ENCODE data around the gene LHX2.
A peak's percentile ranks its signal among the peaks of the same experiment; 100 is the strongest.

The LHX2 gene, protein sequence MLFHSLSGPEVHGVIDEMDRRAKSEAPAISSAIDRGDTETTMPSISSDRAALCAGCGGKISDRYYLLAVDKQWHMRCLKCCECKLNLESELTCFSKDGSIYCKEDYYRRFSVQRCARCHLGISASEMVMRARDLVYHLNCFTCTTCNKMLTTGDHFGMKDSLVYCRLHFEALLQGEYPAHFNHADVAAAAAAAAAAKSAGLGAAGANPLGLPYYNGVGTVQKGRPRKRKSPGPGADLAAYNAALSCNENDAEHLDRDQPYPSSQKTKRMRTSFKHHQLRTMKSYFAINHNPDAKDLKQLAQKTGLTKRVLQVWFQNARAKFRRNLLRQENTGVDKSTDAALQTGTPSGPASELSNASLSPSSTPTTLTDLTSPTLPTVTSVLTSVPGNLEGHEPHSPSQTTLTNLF

DNA sequence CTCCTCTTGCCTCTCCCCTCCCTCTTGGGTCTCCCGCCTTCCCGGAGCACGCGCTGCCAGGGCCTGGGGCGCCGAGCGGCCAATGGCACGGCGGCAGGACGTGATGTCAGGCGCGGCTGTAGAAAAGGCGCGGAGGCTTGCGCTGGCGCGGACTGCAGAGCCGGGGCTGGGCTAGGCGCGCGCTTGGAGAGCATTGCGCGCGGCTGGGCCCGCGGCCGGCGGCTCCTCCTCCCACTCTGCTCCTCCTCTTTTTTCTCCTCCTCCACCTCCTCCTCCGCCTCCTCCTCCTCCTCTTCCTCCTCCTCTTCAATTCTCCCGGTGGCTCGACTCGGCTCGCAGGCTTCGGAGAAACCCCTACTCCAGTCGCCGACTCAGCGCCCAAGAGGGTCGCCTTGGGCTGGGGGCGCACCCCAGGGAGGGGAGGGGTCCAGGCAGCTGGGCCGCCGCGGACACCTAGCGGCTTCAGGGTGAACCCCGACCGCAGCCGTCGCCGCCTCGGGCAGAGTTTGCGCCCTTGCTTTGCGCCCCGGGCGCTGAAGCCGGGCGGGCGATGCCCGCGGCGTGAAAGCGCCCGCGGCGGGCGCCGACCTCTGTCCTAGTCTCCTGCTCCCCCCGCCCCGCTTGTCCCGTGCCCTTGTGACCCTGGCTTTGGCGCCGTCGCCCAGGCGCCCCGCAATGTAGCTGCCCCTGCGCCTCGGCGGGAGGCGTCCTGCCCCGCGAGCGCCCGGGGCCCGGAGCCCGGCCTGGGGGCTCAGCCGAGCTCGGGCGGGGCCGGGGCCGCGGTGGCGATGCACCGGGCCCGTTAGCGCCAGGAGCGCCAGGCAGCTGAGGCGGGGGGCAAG, at the start of gene LHX2:
Gene LHX2, plus strand, starts transcription at position 309 of the 842 bp plus-strand sequence. CDS start 581 bp downstream, outside the sequence.
- 0 out of 2 replicates have a peak, but pooled peaks have one; percentile 39 for TF ChIP-seq CREB1 (IDR thresholded peaks at IDR 0.05; ENCODE audit: low read depth)
- no peak for TF ChIP-seq EP300 (IDR thresholded peaks at IDR 0.05; ENCODE audit: borderline replicate concordance)
- peak; percentile 79 for TF ChIP-seq ZBTB7A (IDR thresholded peaks at IDR 0.05; ENCODE audit: low read depth)
- TF ChIP-seq, protein P1, sequence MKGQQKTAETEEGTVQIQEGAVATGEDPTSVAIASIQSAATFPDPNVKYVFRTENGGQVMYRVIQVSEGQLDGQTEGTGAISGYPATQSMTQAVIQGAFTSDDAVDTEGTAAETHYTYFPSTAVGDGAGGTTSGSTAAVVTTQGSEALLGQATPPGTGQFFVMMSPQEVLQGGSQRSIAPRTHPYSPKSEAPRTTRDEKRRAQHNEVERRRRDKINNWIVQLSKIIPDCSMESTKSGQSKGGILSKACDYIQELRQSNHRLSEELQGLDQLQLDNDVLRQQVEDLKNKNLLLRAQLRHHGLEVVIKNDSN (IDR thresholded peaks at IDR 0.05): 0 out of 2 replicates have a peak, but pooled peaks have one; percentile 27
- TF ChIP-seq YY1 (IDR thresholded peaks at IDR 0.05; ENCODE audit: low read depth): no peak
- TF ChIP-seq TAF1 (IDR thresholded peaks at IDR 0.05; ENCODE audit: low read depth): peak; percentile 16; the same call in 1 of the 2 replicates
- TF ChIP-seq, protein P2, sequence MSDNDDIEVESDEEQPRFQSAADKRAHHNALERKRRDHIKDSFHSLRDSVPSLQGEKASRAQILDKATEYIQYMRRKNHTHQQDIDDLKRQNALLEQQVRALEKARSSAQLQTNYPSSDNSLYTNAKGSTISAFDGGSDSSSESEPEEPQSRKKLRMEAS (IDR thresholded peaks at IDR 0.05): peak; percentile 98
- peak; percentile 39; the same call in 1 of the 2 replicates for TF ChIP-seq TCF12 (IDR thresholded peaks at IDR 0.05; ENCODE audit: low read depth)
- TF ChIP-seq, protein P3, sequence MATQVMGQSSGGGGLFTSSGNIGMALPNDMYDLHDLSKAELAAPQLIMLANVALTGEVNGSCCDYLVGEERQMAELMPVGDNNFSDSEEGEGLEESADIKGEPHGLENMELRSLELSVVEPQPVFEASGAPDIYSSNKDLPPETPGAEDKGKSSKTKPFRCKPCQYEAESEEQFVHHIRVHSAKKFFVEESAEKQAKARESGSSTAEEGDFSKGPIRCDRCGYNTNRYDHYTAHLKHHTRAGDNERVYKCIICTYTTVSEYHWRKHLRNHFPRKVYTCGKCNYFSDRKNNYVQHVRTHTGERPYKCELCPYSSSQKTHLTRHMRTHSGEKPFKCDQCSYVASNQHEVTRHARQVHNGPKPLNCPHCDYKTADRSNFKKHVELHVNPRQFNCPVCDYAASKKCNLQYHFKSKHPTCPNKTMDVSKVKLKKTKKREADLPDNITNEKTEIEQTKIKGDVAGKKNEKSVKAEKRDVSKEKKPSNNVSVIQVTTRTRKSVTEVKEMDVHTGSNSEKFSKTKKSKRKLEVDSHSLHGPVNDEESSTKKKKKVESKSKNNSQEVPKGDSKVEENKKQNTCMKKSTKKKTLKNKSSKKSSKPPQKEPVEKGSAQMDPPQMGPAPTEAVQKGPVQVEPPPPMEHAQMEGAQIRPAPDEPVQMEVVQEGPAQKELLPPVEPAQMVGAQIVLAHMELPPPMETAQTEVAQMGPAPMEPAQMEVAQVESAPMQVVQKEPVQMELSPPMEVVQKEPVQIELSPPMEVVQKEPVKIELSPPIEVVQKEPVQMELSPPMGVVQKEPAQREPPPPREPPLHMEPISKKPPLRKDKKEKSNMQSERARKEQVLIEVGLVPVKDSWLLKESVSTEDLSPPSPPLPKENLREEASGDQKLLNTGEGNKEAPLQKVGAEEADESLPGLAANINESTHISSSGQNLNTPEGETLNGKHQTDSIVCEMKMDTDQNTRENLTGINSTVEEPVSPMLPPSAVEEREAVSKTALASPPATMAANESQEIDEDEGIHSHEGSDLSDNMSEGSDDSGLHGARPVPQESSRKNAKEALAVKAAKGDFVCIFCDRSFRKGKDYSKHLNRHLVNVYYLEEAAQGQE (IDR thresholded peaks at IDR 0.05; ENCODE audit: low read depth): no peak
- TF ChIP-seq TEAD4 (IDR thresholded peaks at IDR 0.05): no peak

DNA sequence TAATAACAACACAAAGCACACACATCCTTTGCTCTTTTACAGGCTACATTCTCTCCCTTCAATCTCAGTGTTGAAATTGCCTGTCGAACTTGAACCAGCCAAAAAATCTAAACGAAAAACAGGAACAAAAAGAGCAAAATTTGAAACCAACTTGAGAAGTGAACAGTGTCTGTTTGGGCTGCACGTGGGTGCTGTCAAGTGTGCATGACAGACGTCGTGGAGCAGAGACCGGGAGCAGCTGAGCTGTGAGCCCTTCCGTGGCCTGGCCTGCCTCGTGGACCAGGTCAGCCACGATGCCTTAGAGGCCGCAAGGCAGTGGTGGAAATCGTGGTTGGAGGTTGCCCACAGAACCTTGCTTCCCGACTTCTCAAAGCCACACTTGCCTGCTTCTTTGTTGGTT, 46.8 kb upstream of the LHX2 start:
- TF ChIP-seq CEBPB (IDR thresholded peaks at IDR 0.05) (no peak), TEAD4 (IDR thresholded peaks at IDR 0.05) (no peak), TCF12 (IDR thresholded peaks at IDR 0.05; ENCODE audit: low read depth) (no peak), EGR1 (IDR thresholded peaks at IDR 0.05) (no peak), NFIC (IDR thresholded peaks at IDR 0.05) (no peak), TAF1 (IDR thresholded peaks at IDR 0.05; ENCODE audit: low read depth) (no peak), EP300 (IDR thresholded peaks at IDR 0.05; ENCODE audit: borderline replicate concordance) (no peak), YY1 (IDR thresholded peaks at IDR 0.05; ENCODE audit: low read depth) (no peak), CREB1 (IDR thresholded peaks at IDR 0.05; ENCODE audit: low read depth) (no peak), FOXM1 (IDR thresholded peaks at IDR 0.05; ENCODE audit: borderline replicate concordance, low read depth) (no peak), ZBTB7A (IDR thresholded peaks at IDR 0.05; ENCODE audit: low read depth) (no peak), RAD21 (IDR thresholded peaks at IDR 0.05; ENCODE audit: low read depth) (no peak)
- TF ChIP-seq, protein P3 (IDR thresholded peaks at IDR 0.05; ENCODE audit: low read depth): no peak
- TF ChIP-seq, protein P1 (IDR thresholded peaks at IDR 0.05): no peak
- TF ChIP-seq, protein P2 (IDR thresholded peaks at IDR 0.05): no peak

DNA sequence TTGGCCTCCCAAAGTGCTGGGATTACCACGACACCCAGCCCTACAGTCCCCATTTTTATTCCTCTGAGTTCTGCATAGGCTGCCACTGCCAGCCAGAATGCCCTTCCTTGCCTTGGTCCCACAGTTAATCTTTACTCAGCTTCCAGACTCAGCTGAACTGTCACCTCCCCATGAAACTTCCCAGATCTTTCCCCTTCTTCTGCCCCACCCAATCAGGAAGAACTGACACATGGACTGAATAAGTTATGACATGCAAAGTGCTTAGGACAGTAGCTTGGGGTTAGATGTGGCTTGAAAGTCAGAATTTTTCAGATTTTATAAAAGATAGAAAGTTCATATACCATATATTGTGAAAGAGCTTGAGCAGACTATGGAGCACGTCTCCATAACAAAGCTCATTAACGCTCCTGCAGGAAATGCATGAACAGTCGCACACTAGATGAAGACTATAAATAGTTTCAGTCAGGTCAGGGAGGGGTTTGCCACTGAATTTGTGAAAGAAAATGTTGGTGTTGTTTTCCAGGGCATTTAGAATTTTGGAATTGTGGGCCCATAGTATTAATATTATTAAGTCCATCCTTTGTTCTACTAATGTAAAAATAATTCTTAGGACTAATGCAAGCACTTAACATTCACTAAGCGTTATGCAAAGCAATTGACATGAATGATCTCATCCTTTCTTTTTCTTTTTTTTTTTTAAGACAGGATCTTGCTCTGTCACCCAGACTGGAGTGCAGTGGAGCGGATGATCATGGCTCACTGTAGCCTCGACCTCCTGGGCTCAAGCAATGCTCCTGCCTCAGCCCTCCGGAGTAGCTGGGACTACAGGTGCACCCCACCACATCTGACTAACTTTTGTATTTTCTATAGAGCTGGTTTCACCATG, 45.5 kb upstream of the LHX2 start:
- TF ChIP-seq ZBTB7A (IDR thresholded peaks at IDR 0.05; ENCODE audit: low read depth): no peak
- no peak for TF ChIP-seq RAD21 (IDR thresholded peaks at IDR 0.05; ENCODE audit: low read depth)
- no peak for TF ChIP-seq CREB1 (IDR thresholded peaks at IDR 0.05; ENCODE audit: low read depth)
- TF ChIP-seq, protein P2 (IDR thresholded peaks at IDR 0.05): no peak
- TF ChIP-seq, protein P3 (IDR thresholded peaks at IDR 0.05; ENCODE audit: low read depth): no peak
- no peak for TF ChIP-seq CEBPB (IDR thresholded peaks at IDR 0.05)
- no peak for TF ChIP-seq EP300 (IDR thresholded peaks at IDR 0.05; ENCODE audit: borderline replicate concordance)
- no peak for TF ChIP-seq EGR1 (IDR thresholded peaks at IDR 0.05)
- no peak for TF ChIP-seq NFIC (IDR thresholded peaks at IDR 0.05)
- no peak for TF ChIP-seq TEAD4 (IDR thresholded peaks at IDR 0.05)
- TF ChIP-seq, protein P1 (IDR thresholded peaks at IDR 0.05): no peak
- no peak for TF ChIP-seq FOXM1 (IDR thresholded peaks at IDR 0.05; ENCODE audit: borderline replicate concordance, low read depth)
- TF ChIP-seq TAF1 (IDR thresholded peaks at IDR 0.05; ENCODE audit: low read depth): no peak
- no peak for TF ChIP-seq YY1 (IDR thresholded peaks at IDR 0.05; ENCODE audit: low read depth)
- TF ChIP-seq TCF12 (IDR thresholded peaks at IDR 0.05; ENCODE audit: low read depth): no peak
